ENCODE data around the gene PES1. TPM values are rescaled to one million over a fixed set of nuclear protein-coding genes. Genes with fewer than 3 reads are reported as not detected.

Gene PES1
- total and polyA plus RNA-seq, 4 donors: 31.7 to 52.3 (median 39.5) TPM

DNA sequence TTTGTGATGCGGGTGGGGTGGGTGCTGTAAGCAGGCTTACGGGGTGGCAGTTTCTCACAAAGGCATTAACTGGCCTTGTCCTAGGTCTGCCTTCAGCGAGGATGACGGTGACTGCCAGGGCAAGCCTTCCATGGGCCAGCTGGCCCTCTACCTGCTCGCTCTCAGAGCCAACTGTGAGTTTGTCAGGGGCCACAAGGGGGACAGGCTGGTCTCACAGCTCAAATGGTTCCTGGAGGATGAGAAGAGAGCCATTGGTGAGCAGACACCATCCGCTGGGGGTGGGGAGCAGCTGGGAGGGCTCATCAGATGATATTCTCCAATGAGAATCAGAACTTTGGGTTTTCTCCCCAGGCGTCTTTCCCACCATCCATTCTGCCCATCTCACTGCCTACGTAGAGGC lies 21.1 kb upstream of the PES1 start:
- WGBS, 2 donors: 89 to 97% methylated on average over 8 of the region's 8 CpGs
- H3K9me3 ChIP-seq (ENCODE audit: control insufficient read depth, low read length): no peaks in the 10 kb centered on the region
- DNase-seq (no peak), ATAC-seq (ENCODE audit: low FRiP score) (no peak)
- H3K4me3 ChIP-seq (ENCODE audit: low read length in 2 of 2): no peak overlapping the region
- no peak overlapping the region for H3K27ac ChIP-seq (ENCODE audit: low read depth in 1 of 2, low read length in 2 of 2)
- H3K27me3 ChIP-seq (ENCODE audit: control insufficient read depth in 1 of 2, insufficient read depth in 2 of 2, low read length in 1 of 2): no peaks in the 10 kb centered on the region
- H3K4me1 ChIP-seq (ENCODE audit: control insufficient read depth in 1 of 2, insufficient read depth in 2 of 2, low read length in 2 of 2): no peaks in the 10 kb centered on the region
- intact Hi-C loops (cut with DNase I): no loop called here
- H3K36me3 ChIP-seq (ENCODE audit: control insufficient read depth in 1 of 2, insufficient read depth in 2 of 2, low read length in 1 of 2): no peaks in the 10 kb centered on the region

- intact Hi-C loops (cut with DNase I): no loop called here
- Histone ChIP-seq H3K27ac (ENCODE audit: low read depth in 1 of 2, low read length in 2 of 2) (no peak overlapping the region), H3K27me3 (ENCODE audit: control insufficient read depth in 1 of 2, insufficient read depth in 2 of 2, low read length in 1 of 2) (no peaks in the 10 kb centered on the region), H3K4me3 (ENCODE audit: low read length in 2 of 2) (no peak overlapping the region), H3K36me3 (ENCODE audit: control insufficient read depth in 1 of 2, insufficient read depth in 2 of 2, low read length in 1 of 2) (no peaks in the 10 kb centered on the region), H3K4me1 (ENCODE audit: control insufficient read depth in 1 of 2, insufficient read depth in 2 of 2, low read length in 2 of 2) (no peaks in the 10 kb centered on the region), H3K9me3 (ENCODE audit: control insufficient read depth, low read length) (no peaks in the 10 kb centered on the region)
- DNase-seq: no peak
- ATAC-seq (ENCODE audit: low FRiP score): no peak
- 95 to 98% methylated on average over 3 of the region's 3 CpGs for WGBS, 2 donors
Measured at GRCh38 chr22:30611197-30611596, 19.5 kb upstream of the PES1 start.

GRCh38 chr22:30610299-30610698 lies 18.6 kb upstream of the PES1 start:
- H3K4me1 ChIP-seq (ENCODE audit: control insufficient read depth in 1 of 2, insufficient read depth in 2 of 2, low read length in 2 of 2): no peaks in the 10 kb centered on the region
- H3K27me3 ChIP-seq (ENCODE audit: control insufficient read depth in 1 of 2, insufficient read depth in 2 of 2, low read length in 1 of 2): no peaks in the 10 kb centered on the region
- no peaks in the 10 kb centered on the region for H3K36me3 ChIP-seq (ENCODE audit: control insufficient read depth in 1 of 2, insufficient read depth in 2 of 2, low read length in 1 of 2)
- H3K9me3 ChIP-seq (ENCODE audit: control insufficient read depth, low read length): no peaks in the 10 kb centered on the region
- no peak overlapping the region for H3K27ac ChIP-seq (ENCODE audit: low read depth in 1 of 2, low read length in 2 of 2)
- H3K4me3 ChIP-seq (ENCODE audit: low read length in 2 of 2): no peak overlapping the region
- WGBS, 2 donors: 81% methylated on average over 7 of the region's 7 CpGs
- DNase-seq: peak in 1 of 2 donors; percentile 86
- ATAC-seq (ENCODE audit: low FRiP score): no peak
- intact Hi-C loops (cut with DNase I): no loop called here

DNA sequence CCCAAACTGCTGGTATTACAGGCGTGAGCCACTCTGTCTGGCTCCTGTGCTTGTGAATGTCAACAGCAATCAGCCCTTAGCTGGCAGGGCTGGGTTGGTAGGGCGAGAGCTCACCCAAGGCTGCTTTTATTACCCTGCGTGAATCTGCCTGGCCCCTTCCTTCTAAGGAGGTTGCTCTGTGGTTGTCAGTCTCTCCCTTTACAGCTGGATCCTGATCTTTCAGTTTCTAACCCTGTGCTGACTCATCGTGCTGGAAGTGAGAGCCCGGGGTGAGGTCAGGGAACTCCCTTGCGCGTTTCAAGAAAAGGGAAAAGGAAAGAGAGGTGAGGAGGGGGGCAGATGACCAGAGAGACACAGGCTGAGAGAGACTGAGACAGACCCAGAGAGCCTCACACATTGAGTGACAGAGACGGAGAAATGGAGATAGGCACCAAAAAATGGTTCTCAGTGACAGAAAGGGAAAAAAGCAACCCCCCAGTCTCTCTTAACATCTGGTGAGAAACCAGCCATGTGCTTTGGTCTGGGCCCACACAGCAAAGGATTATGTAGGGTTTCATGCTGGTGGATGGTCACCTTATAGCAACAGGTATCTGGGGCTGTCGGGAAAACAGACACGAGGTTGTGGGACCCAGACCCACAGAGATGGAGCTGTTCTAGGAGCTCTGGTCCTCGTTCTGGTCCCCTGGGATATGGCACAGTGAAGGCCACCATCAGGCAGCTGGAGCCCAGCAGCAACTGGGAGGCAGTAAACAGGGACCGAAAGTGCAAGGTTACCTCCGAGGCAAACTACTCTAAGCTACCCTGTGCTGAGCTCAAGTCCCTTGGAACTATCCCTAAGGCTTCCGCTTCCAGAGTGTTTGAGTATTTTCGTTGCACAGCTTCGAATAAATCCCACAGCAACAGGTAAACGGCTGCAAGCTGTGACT lies 17.8 kb upstream of the PES1 start:
- Histone ChIP-seq H3K4me3 (ENCODE audit: low read length in 2 of 2) (no peak overlapping the region), H3K36me3 (ENCODE audit: control insufficient read depth in 1 of 2, insufficient read depth in 2 of 2, low read length in 1 of 2) (no peaks in the 10 kb centered on the region), H3K27ac (ENCODE audit: low read depth in 1 of 2, low read length in 2 of 2) (no peak overlapping the region), H3K9me3 (ENCODE audit: control insufficient read depth, low read length) (no peaks in the 10 kb centered on the region), H3K27me3 (ENCODE audit: control insufficient read depth in 1 of 2, insufficient read depth in 2 of 2, low read length in 1 of 2) (no peaks in the 10 kb centered on the region), H3K4me1 (ENCODE audit: control insufficient read depth in 1 of 2, insufficient read depth in 2 of 2, low read length in 2 of 2) (no peaks in the 10 kb centered on the region)
- intact Hi-C loops (cut with DNase I): no loop called here
- WGBS, 2 donors: 70% methylated on average over 17 of the region's 17 CpGs
- ATAC-seq (ENCODE audit: low FRiP score) (peak; percentile 53), DNase-seq (peak in 1 of 2 donors; percentile 71)

DNA sequence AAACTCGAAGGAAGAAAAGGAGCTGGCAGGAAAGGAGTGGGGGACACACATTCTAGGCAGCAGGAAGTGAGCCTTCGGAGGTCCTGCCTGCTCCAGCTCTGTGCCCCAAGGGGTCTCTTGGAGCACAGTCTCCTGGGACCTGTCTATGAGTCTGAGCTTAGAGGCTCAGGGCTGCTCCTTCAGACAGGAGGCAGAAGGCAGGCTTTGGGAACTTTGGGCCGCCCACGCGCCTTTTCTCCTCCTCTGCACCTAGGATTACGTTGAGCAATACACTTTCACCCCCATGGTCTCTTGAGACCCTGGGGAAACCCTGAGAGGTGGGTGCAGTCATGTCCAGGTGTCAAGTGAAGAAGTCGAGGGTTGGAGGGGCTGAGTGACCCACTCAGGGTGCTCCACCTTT lies 16.2 kb upstream of the PES1 start:
- ATAC-seq (ENCODE audit: low FRiP score) (no peak), DNase-seq (no peak)
- Histone ChIP-seq H3K9me3 (ENCODE audit: control insufficient read depth, low read length) (no peaks in the 10 kb centered on the region), H3K36me3 (ENCODE audit: control insufficient read depth in 1 of 2, insufficient read depth in 2 of 2, low read length in 1 of 2) (no peaks in the 10 kb centered on the region), H3K27me3 (ENCODE audit: control insufficient read depth in 1 of 2, insufficient read depth in 2 of 2, low read length in 1 of 2) (no peaks in the 10 kb centered on the region), H3K4me3 (ENCODE audit: low read length in 2 of 2) (no peak overlapping the region), H3K27ac (ENCODE audit: low read depth in 1 of 2, low read length in 2 of 2) (no peak overlapping the region), H3K4me1 (ENCODE audit: control insufficient read depth in 1 of 2, insufficient read depth in 2 of 2, low read length in 2 of 2) (no peaks in the 10 kb centered on the region)
- intact Hi-C loops (cut with DNase I): no loop called here
- 86% methylated on average over 7 of the region's 7 CpGs for WGBS, 2 donors

DNA sequence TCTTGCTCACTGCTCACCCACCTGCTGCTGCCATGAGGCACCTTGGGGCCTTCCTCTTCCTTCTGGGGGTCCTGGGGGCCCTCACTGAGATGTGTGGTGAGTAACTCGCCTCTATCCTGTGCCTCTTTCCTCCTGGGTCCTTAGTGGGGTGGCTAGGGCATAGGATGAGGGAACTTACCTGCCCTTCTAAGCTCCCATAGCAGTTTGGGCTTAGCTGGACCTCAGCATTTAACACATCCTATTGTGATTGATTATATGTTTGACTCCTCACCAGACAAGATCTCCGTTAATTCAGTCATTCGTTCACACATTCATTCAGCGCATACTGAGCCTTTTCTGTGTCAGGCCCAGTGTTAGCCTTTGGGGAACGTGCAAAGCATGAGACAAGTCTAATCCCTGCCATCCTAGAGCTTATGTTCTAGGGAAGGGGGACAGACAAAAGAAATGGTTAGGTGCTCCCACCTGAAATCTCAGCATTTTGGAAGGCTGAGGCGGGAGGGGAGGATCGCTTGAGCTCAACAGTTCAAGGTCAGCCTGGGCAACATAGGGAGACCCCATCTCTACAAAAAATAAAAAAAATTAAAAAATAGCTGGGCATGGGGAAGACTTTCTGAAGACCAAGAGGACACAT lies 15.7 kb upstream of the PES1 start:
- ATAC-seq (ENCODE audit: low FRiP score) (no peak), DNase-seq (no peak)
- H3K9me3 ChIP-seq (ENCODE audit: control insufficient read depth, low read length): no peaks in the 10 kb centered on the region
- WGBS, 2 donors: 77 to 79% methylated on average over 7 of the region's 7 CpGs
- H3K27ac ChIP-seq (ENCODE audit: low read depth in 1 of 2, low read length in 2 of 2): no peak overlapping the region
- peak overlapping the region in 1 of 2 donors; percentile 53 for H3K4me3 ChIP-seq (ENCODE audit: low read length in 2 of 2)
- H3K4me1 ChIP-seq (ENCODE audit: control insufficient read depth in 1 of 2, insufficient read depth in 2 of 2, low read length in 2 of 2): no peaks in the 10 kb centered on the region
- H3K36me3 ChIP-seq (ENCODE audit: control insufficient read depth in 1 of 2, insufficient read depth in 2 of 2, low read length in 1 of 2): no peaks in the 10 kb centered on the region
- H3K27me3 ChIP-seq (ENCODE audit: control insufficient read depth in 1 of 2, insufficient read depth in 2 of 2, low read length in 1 of 2): no peaks in the 10 kb centered on the region
- intact Hi-C loops (cut with DNase I): no loop called here

DNA sequence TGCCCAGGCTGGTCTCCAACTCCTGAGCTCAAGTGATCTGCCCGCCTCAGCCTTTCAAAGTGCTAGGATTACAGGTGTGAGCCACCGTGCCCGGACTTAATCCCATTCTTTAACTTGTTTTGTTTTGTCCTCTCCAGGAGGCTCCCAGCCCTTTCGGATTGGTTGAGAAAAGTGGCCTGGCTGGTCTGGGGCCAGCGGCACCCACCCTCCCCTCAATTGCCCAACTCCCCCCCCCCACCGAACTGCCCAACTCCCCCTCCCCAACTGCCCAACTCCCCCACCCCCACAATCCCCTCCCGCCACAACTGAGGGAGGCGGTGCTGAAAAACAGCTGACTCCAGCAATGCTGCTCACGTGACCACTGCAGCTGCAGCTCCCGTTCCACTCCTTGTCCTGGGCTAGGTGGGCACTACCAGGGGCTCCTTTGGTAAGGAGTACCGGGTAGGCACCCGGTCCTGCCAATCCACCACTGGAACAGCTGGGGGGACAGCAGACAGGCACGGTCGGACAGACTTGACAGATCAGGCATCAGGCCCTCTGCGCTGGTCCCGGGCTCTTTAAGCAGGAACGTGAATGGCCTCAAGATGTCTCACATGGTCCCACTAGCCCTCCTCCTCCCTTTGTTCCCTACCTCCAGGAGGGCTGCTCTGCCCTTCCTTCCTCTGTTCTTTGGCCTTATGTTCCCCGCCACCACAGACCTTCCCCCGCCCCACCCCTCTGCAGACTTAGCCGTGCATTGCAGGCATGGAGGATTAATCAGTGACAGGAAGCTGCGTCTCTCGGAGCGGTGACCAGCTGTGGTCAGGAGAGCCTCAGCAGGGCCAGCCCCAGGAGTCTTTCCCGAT lies 15.0 kb upstream of the PES1 start, which contains the start of gene TCN2:
TCN2 (plus strand) TSS at position 720 of the 845 bp plus-strand sequence. CDS start 158 bp downstream, outside the sequence.
- DNase-seq (peak; percentile 83), ATAC-seq (ENCODE audit: low FRiP score) (peak; percentile 86)

GRCh38 chr22:30605449-30606110 lies 13.9 kb upstream of the PES1 start:
- WGBS, 2 donors: 24 to 25% methylated on average over 9 of the region's 9 CpGs
- no peak for ATAC-seq (ENCODE audit: low FRiP score)
- Histone ChIP-seq H3K36me3 (ENCODE audit: control insufficient read depth in 1 of 2, insufficient read depth in 2 of 2, low read length in 1 of 2) (no peaks in the 10 kb centered on the region), H3K4me1 (ENCODE audit: control insufficient read depth in 1 of 2, insufficient read depth in 2 of 2, low read length in 2 of 2) (no peaks in the 10 kb centered on the region), H3K9me3 (ENCODE audit: control insufficient read depth, low read length) (no peaks in the 10 kb centered on the region), H3K27me3 (ENCODE audit: control insufficient read depth in 1 of 2, insufficient read depth in 2 of 2, low read length in 1 of 2) (no peaks in the 10 kb centered on the region), H3K27ac (ENCODE audit: low read depth in 1 of 2, low read length in 2 of 2) (no peak overlapping the region), H3K4me3 (ENCODE audit: low read length in 2 of 2) (no peak overlapping the region)
- DNase-seq: peak in 1 of 2 donors; percentile 73
- intact Hi-C loops (cut with DNase I): no loop called here

More for the DNA sequence above, 15.0 kb upstream of the PES1 start, which contains the start of gene TCN2:
- intact Hi-C loops (cut with DNase I): no loop called here
- Histone ChIP-seq H3K4me3 (ENCODE audit: low read length in 2 of 2) (peak within 1 kb of the TSS; percentile 3 to 53), H3K27ac (ENCODE audit: low read depth in 1 of 2, low read length in 2 of 2) (no peak within 1 kb of the TSS), H3K9me3 (ENCODE audit: control insufficient read depth, low read length) (no peaks in the 10 kb centered on the region), H3K36me3 (ENCODE audit: control insufficient read depth in 1 of 2, insufficient read depth in 2 of 2, low read length in 1 of 2) (no peaks in the 10 kb centered on the region), H3K27me3 (ENCODE audit: control insufficient read depth in 1 of 2, insufficient read depth in 2 of 2, low read length in 1 of 2) (no peaks in the 10 kb centered on the region), H3K4me1 (ENCODE audit: control insufficient read depth in 1 of 2, insufficient read depth in 2 of 2, low read length in 2 of 2) (no peaks in the 10 kb centered on the region)
- WGBS, 2 donors: 1% methylated on average over 24 of the region's 24 CpGs

Data from aorta (tissue), 5 donors.